Measurements from ENCODE around the gene ACADVL.

Gene ACADVL

DNA sequence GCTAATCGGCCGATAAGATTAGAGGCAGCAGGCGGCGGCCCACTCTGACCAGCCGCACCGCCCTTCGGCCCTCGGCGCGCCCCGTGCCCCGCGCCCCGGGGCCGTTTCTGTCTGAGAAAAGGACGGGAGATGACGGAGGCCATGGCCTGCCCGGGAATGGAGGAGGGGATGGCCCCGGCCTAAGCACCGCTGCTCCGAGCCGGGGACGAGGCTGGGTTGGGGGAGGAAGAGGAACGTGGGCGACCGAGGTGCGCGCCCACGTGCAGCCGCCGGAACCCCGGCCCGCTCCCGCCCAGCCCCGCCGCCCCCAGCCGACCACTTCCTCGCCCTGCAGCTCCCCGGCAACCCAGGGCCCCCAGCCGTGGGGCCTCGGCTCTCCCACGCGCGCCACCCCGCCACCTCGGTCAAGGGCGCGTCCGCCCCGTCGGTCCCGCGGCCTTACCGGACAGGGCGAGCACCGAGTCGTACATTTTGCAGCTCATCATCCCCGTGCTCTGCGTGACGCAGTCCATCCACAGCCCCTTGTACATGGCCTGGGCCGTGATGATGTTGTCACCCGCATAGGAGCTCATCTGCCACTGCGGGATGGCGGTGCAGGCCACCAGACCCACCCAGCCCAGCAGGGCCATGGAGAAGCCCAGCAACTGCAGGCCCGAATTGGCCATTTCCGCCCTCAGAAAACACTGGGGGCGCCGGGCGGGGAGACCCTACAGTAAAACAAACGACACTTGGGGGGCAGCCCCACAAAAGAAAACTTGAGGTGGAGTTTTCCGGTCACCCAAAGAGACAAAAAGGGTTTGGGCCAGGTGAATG, 41.8 kb downstream of the ACADVL start:
- H3K4me1 Mint-ChIP-seq, result peaks cover 24% of the 10 kb centered on the region
- H3K27ac Mint-ChIP-seq, result peak overlapping the region; percentile 30
- no peaks in the 10 kb centered on the region for H3K9me3 Mint-ChIP-seq
- H3K36me3 Mint-ChIP-seq, result peaks cover 4% of the 10 kb centered on the region
- H3K27me3 Mint-ChIP-seq, result peaks cover 2% of the 10 kb centered on the region
- H3K4me3 Mint-ChIP-seq, result peak overlapping the region; percentile 62

GRCh38 chr17:7262192-7262934, 42.6 kb downstream of the ACADVL start, which contains the start of gene CLDN7:
CLDN7 (minus strand) TSS chr17:7262478; CDS start chr17:7262043, 435 bp downstream.
- peaks cover 24% of the 10 kb centered on the region for H3K4me1 Mint-ChIP-seq

DNA sequence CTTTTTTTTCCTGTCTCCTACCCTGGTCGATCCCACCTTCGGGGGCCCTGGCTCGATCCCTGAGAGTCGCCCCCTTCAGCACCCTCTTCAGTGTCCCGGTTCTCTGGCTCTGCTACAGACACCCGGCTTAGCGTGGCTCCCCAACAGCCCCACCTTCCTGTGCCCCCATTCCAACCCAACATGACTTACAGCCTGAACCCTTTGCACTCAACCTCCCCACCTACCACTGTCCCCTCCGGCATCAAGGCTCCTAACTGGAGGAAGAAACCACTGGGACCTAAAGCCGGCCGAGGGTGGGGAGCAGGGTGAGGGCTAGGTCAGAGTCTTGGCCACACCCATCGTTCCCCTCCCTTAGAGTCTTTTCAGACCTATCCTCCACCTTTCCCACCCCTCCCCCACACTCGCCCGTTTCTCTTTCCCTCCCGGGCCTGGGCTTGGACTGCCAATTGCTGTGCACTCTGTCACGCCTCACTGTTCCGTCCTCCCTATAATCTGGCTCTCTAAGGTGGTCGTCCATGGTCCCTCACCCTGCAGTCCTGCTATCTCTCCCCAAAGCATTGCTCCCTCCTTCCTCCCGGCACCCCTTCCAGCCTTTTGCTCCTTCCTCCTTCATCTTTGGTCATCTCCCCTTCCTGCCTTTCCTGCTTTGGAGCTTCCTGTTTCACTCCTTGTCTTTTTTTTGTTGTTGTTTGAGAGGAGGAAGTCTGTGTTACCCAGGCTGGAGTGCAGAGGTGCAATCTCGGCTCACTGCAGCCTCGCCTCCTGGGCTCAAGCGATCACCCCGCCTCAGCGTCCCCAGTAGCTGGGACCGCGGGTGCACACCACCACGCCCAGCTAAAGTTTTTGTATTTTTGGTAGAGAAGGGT, 43.4 kb downstream of the ACADVL start:
- Mint-ChIP-seq H3K36me3 (peaks cover 4% of the 10 kb centered on the region), H3K27me3 (peaks cover 2% of the 10 kb centered on the region), H3K9me3 (no peaks in the 10 kb centered on the region), H3K27ac (peak overlapping the region; percentile 59), H3K4me1 (peaks cover 24% of the 10 kb centered on the region), H3K4me3 (peak overlapping the region; percentile 82)

More at GRCh38 chr17:7262192-7262934, 42.6 kb downstream of the ACADVL start, which contains the start of gene CLDN7:
- Mint-ChIP-seq H3K36me3 (peaks cover 4% of the 10 kb centered on the region), H3K4me3 (peak within 1 kb of the TSS; percentile 82), H3K27me3 (peaks cover 2% of the 10 kb centered on the region), H3K27ac (peak within 1 kb of the TSS; percentile 59), H3K9me3 (no peaks in the 10 kb centered on the region)

- Mint-ChIP-seq H3K9me3 (no peaks in the 10 kb centered on the region), H3K4me3 (peak overlapping the region; percentile 82), H3K27ac (peak overlapping the region; percentile 47)
Measured at GRCh38 chr17:7263801-7264078, 44.0 kb downstream of the ACADVL start.

DNA sequence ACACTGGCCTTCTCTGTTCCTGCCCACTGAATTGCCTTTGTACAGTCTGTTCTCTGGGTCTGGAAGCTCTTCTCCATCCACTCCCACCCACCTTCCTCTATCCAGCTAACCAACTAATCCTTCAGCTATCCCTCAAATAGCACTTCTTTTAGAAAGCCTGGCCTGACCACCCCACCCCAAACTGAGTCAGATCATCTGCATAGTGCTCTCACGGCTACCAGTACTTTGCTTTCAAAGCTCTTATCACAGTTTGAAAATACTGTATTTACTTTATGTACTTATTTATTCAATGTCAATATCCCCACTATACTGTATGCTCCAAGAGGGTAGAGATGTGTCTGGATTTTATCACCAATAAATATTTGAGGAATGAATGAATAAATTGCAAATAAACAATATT, 47.0 kb downstream of the ACADVL start:
- no peak overlapping the region for H3K4me3 Mint-ChIP-seq
- H3K27ac Mint-ChIP-seq, result no peak overlapping the region
- peaks cover 2% of the 10 kb centered on the region for H3K27me3 Mint-ChIP-seq
- H3K36me3 Mint-ChIP-seq, result no peaks in the 10 kb centered on the region
- H3K9me3 Mint-ChIP-seq, result no peaks in the 10 kb centered on the region
- H3K4me1 Mint-ChIP-seq, result peaks cover 22% of the 10 kb centered on the region

More at GRCh38 chr17:7263801-7264078, 44.0 kb downstream of the ACADVL start:
- Mint-ChIP-seq H3K36me3 (peaks cover 4% of the 10 kb centered on the region), H3K4me1 (peaks cover 24% of the 10 kb centered on the region), H3K27me3 (peaks cover 2% of the 10 kb centered on the region)
